ENCODE data around the gene GP5. TPM values are rescaled to one million over a fixed set of nuclear protein-coding genes. Genes with fewer than 3 reads are reported as not detected.

Gene GP5
- total and polyA plus RNA-seq, 2 experiments from 2014 or later: 0.11 TPM; not detected in 1

- Histone ChIP-seq H2AFZ (no peak overlapping the region), H3K27me3 (replicated peaks; ENCODE audit: insufficient read depth) (no peaks in the 10 kb centered on the region), H3K36me3 (ENCODE audit: low read depth) (peaks cover 84% of the 10 kb centered on the region), H3K27ac (0 out of 2 replicates have a peak overlapping the region, but pooled peaks have one; percentile 32), H3K9me2 (ENCODE audit: insufficient read depth) (no peaks in the 10 kb centered on the region), H3K4me2 (ENCODE audit: unreplicated experiment) (no peak overlapping the region), H3F3A (ENCODE audit: insufficient read depth) (peaks cover 63% of the 10 kb centered on the region), H4K20me1 (ENCODE audit: insufficient read depth) (no peaks in the 10 kb centered on the region), H3K9ac (no peak overlapping the region), H3K4me3 (no peak overlapping the region), H3K9me3 (ENCODE audit: low read depth) (no peaks in the 10 kb centered on the region), H3K79me2 (ENCODE audit: insufficient read depth) (peaks cover 47% of the 10 kb centered on the region), H3K4me1 (ENCODE audit: insufficient read depth) (peaks cover 14% of the 10 kb centered on the region)
- in situ Hi-C loops (cut with MboI): no loop called here
- DNase-seq: no peak
- TF ChIP-seq EZH2phosphoT487 (IDR thresholded peaks at IDR 0.05; ENCODE audit: insufficient read depth, low read depth): no peak
- TF ChIP-seq EZH2 (IDR thresholded peaks at IDR 0.05; ENCODE audit: insufficient read depth, poor library complexity, severe bottlenecking): no peak
- WGBS, 2 experiments (ENCODE audit: low coverage in 1 of 2, low lambda C conversion rate in 2 of 2, missing lambda C conversion rate in 2 of 2): 94 to 98% methylated on average over 3 of the region's 3 CpGs
Measured at GRCh38 chr3:194423317-194423716, 24.3 kb upstream of the GP5 start.

- peaks cover 49% of the 10 kb centered on the region for H3K79me2 ChIP-seq (ENCODE audit: insufficient read depth)
- peak overlapping the region; percentile 32; the same call in 1 of the 2 replicates for H3K27ac ChIP-seq
- H3F3A ChIP-seq (ENCODE audit: insufficient read depth): peaks cover 61% of the 10 kb centered on the region
- H4K20me1 ChIP-seq (ENCODE audit: insufficient read depth): no peaks in the 10 kb centered on the region
- no peaks in the 10 kb centered on the region for H3K27me3 ChIP-seq (replicated peaks; ENCODE audit: insufficient read depth)
- H3K4me2 ChIP-seq (ENCODE audit: unreplicated experiment): no peak overlapping the region
- TF ChIP-seq EZH2phosphoT487 (IDR thresholded peaks at IDR 0.05; ENCODE audit: insufficient read depth, low read depth) (no peak), EZH2 (IDR thresholded peaks at IDR 0.05; ENCODE audit: insufficient read depth, poor library complexity, severe bottlenecking) (no peak)
- H2AFZ ChIP-seq: no peak overlapping the region
- H3K4me3 ChIP-seq: no peak overlapping the region
- peaks cover 81% of the 10 kb centered on the region for H3K36me3 ChIP-seq (ENCODE audit: low read depth)
- no peaks in the 10 kb centered on the region for H3K9me3 ChIP-seq (ENCODE audit: low read depth)
- H3K4me1 ChIP-seq (ENCODE audit: insufficient read depth): peaks cover 14% of the 10 kb centered on the region
- peak; percentile 52 for DNase-seq
- H3K9me2 ChIP-seq (ENCODE audit: insufficient read depth): no peaks in the 10 kb centered on the region
- in situ Hi-C loops (cut with MboI): no loop called here
- no peak overlapping the region for H3K9ac ChIP-seq
Measured at GRCh38 chr3:194422188-194422587, 23.1 kb upstream of the GP5 start.

GRCh38 chr3:194418671-194419070, 19.6 kb upstream of the GP5 start:
- Histone ChIP-seq H3K9me2 (ENCODE audit: insufficient read depth) (no peaks in the 10 kb centered on the region), H3K9ac (no peak overlapping the region), H3F3A (ENCODE audit: insufficient read depth) (peaks cover 33% of the 10 kb centered on the region), H3K27me3 (replicated peaks; ENCODE audit: insufficient read depth) (no peaks in the 10 kb centered on the region), H3K9me3 (ENCODE audit: low read depth) (no peaks in the 10 kb centered on the region), H3K27ac (no peak overlapping the region), H3K79me2 (ENCODE audit: insufficient read depth) (peaks cover 52% of the 10 kb centered on the region), H3K36me3 (ENCODE audit: low read depth) (peaks cover 63% of the 10 kb centered on the region), H3K4me2 (ENCODE audit: unreplicated experiment) (no peak overlapping the region), H3K4me3 (no peak overlapping the region), H4K20me1 (ENCODE audit: insufficient read depth) (no peaks in the 10 kb centered on the region), H3K4me1 (ENCODE audit: insufficient read depth) (peaks cover 14% of the 10 kb centered on the region), H2AFZ (no peak overlapping the region)
- TF ChIP-seq EZH2 (IDR thresholded peaks at IDR 0.05; ENCODE audit: insufficient read depth, poor library complexity, severe bottlenecking): no peak
- TF ChIP-seq EZH2phosphoT487 (IDR thresholded peaks at IDR 0.05; ENCODE audit: insufficient read depth, low read depth): no peak
- in situ Hi-C loops (cut with MboI): no loop called here
- no peak for DNase-seq
- WGBS, 2 experiments (ENCODE audit: low coverage in 1 of 2, low lambda C conversion rate in 2 of 2, missing lambda C conversion rate in 2 of 2): 97% methylated on average over 2 of the region's 2 CpGs

GRCh38 chr3:194407423-194407822, 8.4 kb upstream of the GP5 start:
- TF ChIP-seq EZH2phosphoT487 (IDR thresholded peaks at IDR 0.05; ENCODE audit: insufficient read depth, low read depth): no peak
- TF ChIP-seq EZH2 (IDR thresholded peaks at IDR 0.05; ENCODE audit: insufficient read depth, poor library complexity, severe bottlenecking): no peak
- no peak overlapping the region for H3K27ac ChIP-seq
- peaks cover 71% of the 10 kb centered on the region for H3F3A ChIP-seq (ENCODE audit: insufficient read depth)
- H3K4me1 ChIP-seq (ENCODE audit: insufficient read depth): no peaks in the 10 kb centered on the region
- H3K9ac ChIP-seq: no peak overlapping the region
- H3K4me2 ChIP-seq (ENCODE audit: unreplicated experiment): no peak overlapping the region
- peaks cover 6% of the 10 kb centered on the region; the same call in 1 of the 2 replicates for H3K79me2 ChIP-seq (ENCODE audit: insufficient read depth)
- H3K4me3 ChIP-seq: no peak overlapping the region
- no peaks in the 10 kb centered on the region for H3K9me3 ChIP-seq (ENCODE audit: low read depth)
- peaks cover 77% of the 10 kb centered on the region for H3K36me3 ChIP-seq (ENCODE audit: low read depth)
- no peaks in the 10 kb centered on the region for H4K20me1 ChIP-seq (ENCODE audit: insufficient read depth)
- WGBS, 2 experiments (ENCODE audit: low coverage in 1 of 2, low lambda C conversion rate in 2 of 2, missing lambda C conversion rate in 2 of 2): 87 to 90% methylated on average over 7 of the region's 7 CpGs
- H3K9me2 ChIP-seq (ENCODE audit: insufficient read depth): no peaks in the 10 kb centered on the region
- no peak overlapping the region for H2AFZ ChIP-seq
- no peaks in the 10 kb centered on the region for H3K27me3 ChIP-seq (replicated peaks; ENCODE audit: insufficient read depth)
- in situ Hi-C loops (cut with MboI): loop anchor here (10.0 kb wide), 1 partner anchor 73 kb away; no protein-coding TSS in a partner anchor
- peak; percentile 28 for DNase-seq

GRCh38 chr3:194405766-194406165, 6.7 kb upstream of the GP5 start:
- Histone ChIP-seq H2AFZ (no peak overlapping the region), H3K9ac (no peak overlapping the region), H3F3A (ENCODE audit: insufficient read depth) (peaks cover 68% of the 10 kb centered on the region), H3K9me2 (ENCODE audit: insufficient read depth) (no peaks in the 10 kb centered on the region), H3K79me2 (ENCODE audit: insufficient read depth) (0 out of 2 replicates have a peak, but pooled peaks cover 6% of the 10 kb centered on the region), H3K36me3 (ENCODE audit: low read depth) (peaks cover 65% of the 10 kb centered on the region), H3K27ac (no peak overlapping the region), H3K27me3 (replicated peaks; ENCODE audit: insufficient read depth) (no peaks in the 10 kb centered on the region), H3K4me3 (no peak overlapping the region), H3K4me2 (ENCODE audit: unreplicated experiment) (no peak overlapping the region), H3K9me3 (ENCODE audit: low read depth) (no peaks in the 10 kb centered on the region), H4K20me1 (ENCODE audit: insufficient read depth) (no peaks in the 10 kb centered on the region), H3K4me1 (ENCODE audit: insufficient read depth) (no peaks in the 10 kb centered on the region)
- DNase-seq: no peak
- no peak for TF ChIP-seq EZH2phosphoT487 (IDR thresholded peaks at IDR 0.05; ENCODE audit: insufficient read depth, low read depth)
- no peak for TF ChIP-seq EZH2 (IDR thresholded peaks at IDR 0.05; ENCODE audit: insufficient read depth, poor library complexity, severe bottlenecking)
- 99 to 100% methylated on average over 2 of the region's 2 CpGs for WGBS, 2 experiments (ENCODE audit: low coverage in 1 of 2, low lambda C conversion rate in 2 of 2, missing lambda C conversion rate in 2 of 2)
- in situ Hi-C loops (cut with MboI): loop anchor here (10.0 kb wide), 1 partner anchor 71 kb away; no protein-coding TSS in a partner anchor

All from GM23248 (cell line).